ENCODE data around the gene MVK.

- no peak for TF ChIP-seq EZH2 (IDR thresholded peaks at IDR 0.05; ENCODE audit: insufficient read depth, poor library complexity, severe bottlenecking)
- no peak for TF ChIP-seq EZH2phosphoT487 (IDR thresholded peaks at IDR 0.05; ENCODE audit: insufficient read depth, low read depth)
These were observed 32.1 kb downstream of the MVK start for GRCh38 chr12:109605599-109606228.

Measured in GM23248 (cell line).